G401.6 (cell line): ENCODE results near the gene ITPKC.
"Not testable (repeated sequence)": the region's sequence is repeated elsewhere in the genome, so short reads cannot be mapped to it uniquely, and the experiment has no call there.

ENCODE experiments used
- FAIRE-seq: peaks from 2 replicates; lab custom pipeline; 2012; peaks lifted over from hg19 to GRCh38; lab: Jason Lieb, UNC

ITPKC gene

GRCh38 chr19:40771101-40771862 lies 54.4 kb downstream of the ITPKC start:
- not testable (repeated sequence) for FAIRE-seq

- no peak for FAIRE-seq
Measured at GRCh38 chr19:40774916-40775631, 58.2 kb downstream of the ITPKC start, which contains the start of gene MIA. Gene MIA, plus strand, starts transcription at chr19:40775521. Its CDS starts 22 bp downstream, at chr19:40775543.

- no peak for FAIRE-seq
Measured at GRCh38 chr19:40775632-40776022, 58.7 kb downstream of the ITPKC start.

GRCh38 chr19:40776364-40776763 lies 59.5 kb downstream of the ITPKC start:
- no peak for FAIRE-seq

- no peak for FAIRE-seq
Measured at GRCh38 chr19:40776932-40777644, 60.2 kb downstream of the ITPKC start.

GRCh38 chr19:40777645-40777936 lies 60.7 kb downstream of the ITPKC start:
- FAIRE-seq, result no peak

- peak; percentile 97 for FAIRE-seq
Measured at GRCh38 chr19:40777937-40778705, 61.2 kb downstream of the ITPKC start, which contains the start of gene RAB4B. Gene RAB4B, plus strand, starts transcription at chr19:40778247. Its CDS starts 129 bp downstream, at chr19:40778376.

GRCh38 chr19:40778706-40779284 lies 61.9 kb downstream of the ITPKC start:
- no peak for FAIRE-seq

GRCh38 chr19:40780582-40780981 lies 63.7 kb downstream of the ITPKC start:
- no peak for FAIRE-seq

GRCh38 chr19:40781140-40781539 lies 64.2 kb downstream of the ITPKC start:
- FAIRE-seq, result no peak

- no peak for FAIRE-seq
Measured at GRCh38 chr19:40783711-40784110, 66.8 kb downstream of the ITPKC start.

- not testable (repeated sequence) for FAIRE-seq
Measured at GRCh38 chr19:40784146-40784545, 67.2 kb downstream of the ITPKC start.

- FAIRE-seq, result no peak
Measured at GRCh38 chr19:40785526-40785925, 68.6 kb downstream of the ITPKC start.

- no peak for FAIRE-seq
Measured at GRCh38 chr19:40786060-40787037, 69.4 kb downstream of the ITPKC start.
